Skeletal muscle satellite cell (primary cell): ENCODE results near the gene AMN.
"Not testable (repeated sequence)": the region's sequence is repeated elsewhere in the genome, so short reads cannot be mapped to it uniquely, and the experiment has no call there.

Source experiments
- H3K27me3 ChIP-seq: 2 replicates; pipeline ENCODE4 v1.7.0; 2013; ENCODE audit warnings: low read length; ENCODE audit not compliant: control insufficient read depth, insufficient read depth
- H3K36me3 ChIP-seq: 2 replicates; pipeline ENCODE4 v1.7.0; 2013; ENCODE audit warnings: mild to moderate bottlenecking, control low read depth, low read length; ENCODE audit not compliant: insufficient read depth
- H3K4me1 ChIP-seq: 2 replicates; pipeline ENCODE4 v1.7.0; 2013; ENCODE audit warnings: low read length; ENCODE audit not compliant: control insufficient read depth, insufficient read depth
- H3K4me2 ChIP-seq: 2 replicates; pipeline ENCODE4 v1.7.0; 2013; ENCODE audit warnings: mild to moderate bottlenecking, low read length
- H3K4me3 ChIP-seq: 2 replicates; pipeline ENCODE4 v1.7.0; 2013; ENCODE audit warnings: low read length
- H3K9ac ChIP-seq: 2 replicates; pipeline ENCODE4 v1.7.0; 2013; ENCODE audit warnings: mild to moderate bottlenecking, low read depth, low read length, moderate library complexity
- H3K9me3 ChIP-seq: replicated peaks from 2 replicates; pipeline ENCODE4 v1.7.0; 2013; ENCODE audit warnings: mild to moderate bottlenecking, control low read depth, low read length

Gene AMN

DNA sequence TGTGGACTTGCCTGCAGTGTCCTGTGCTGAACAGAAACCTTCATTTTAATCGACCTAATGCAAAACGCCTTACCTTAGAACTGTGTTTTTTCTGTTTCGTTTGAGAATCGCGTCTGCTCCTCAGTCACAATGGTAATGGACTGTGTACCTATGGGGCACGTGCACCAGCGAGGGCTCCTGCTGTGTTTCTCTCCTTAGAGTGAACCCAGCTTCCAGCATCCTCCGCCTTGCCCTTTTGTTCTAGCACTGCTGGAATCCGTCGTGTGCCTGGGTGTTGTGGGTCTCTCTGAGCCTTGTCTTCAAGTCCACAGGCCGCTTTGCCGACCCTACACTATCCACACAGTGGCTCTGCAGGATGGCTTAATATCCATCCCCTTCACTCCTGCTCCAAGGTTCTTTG lies 3.6 kb downstream of the AMN start:
- peaks cover 80% of the 10 kb centered on the region for H3K27me3 ChIP-seq

GRCh38 chr14:102926840-102927239 lies 4.4 kb downstream of the AMN start:
- H3K4me3 ChIP-seq, H3K36me3 ChIP-seq, H3K4me2 ChIP-seq, H3K9ac ChIP-seq, H3K9me3 ChIP-seq: not testable (repeated sequence)
- peaks cover 31% of the 10 kb centered on the region for H3K4me1 ChIP-seq
- H3K27me3 ChIP-seq, result peaks cover 75% of the 10 kb centered on the region

More for the DNA sequence above, 3.6 kb downstream of the AMN start:
- Histone ChIP-seq H3K4me3 (no peak overlapping the region), H3K36me3 (no peaks in the 10 kb centered on the region), H3K9me3 (no peaks in the 10 kb centered on the region), H3K4me2 (no peak overlapping the region), H3K9ac (no peak overlapping the region), H3K4me1 (peaks cover 25% of the 10 kb centered on the region)

DNA sequence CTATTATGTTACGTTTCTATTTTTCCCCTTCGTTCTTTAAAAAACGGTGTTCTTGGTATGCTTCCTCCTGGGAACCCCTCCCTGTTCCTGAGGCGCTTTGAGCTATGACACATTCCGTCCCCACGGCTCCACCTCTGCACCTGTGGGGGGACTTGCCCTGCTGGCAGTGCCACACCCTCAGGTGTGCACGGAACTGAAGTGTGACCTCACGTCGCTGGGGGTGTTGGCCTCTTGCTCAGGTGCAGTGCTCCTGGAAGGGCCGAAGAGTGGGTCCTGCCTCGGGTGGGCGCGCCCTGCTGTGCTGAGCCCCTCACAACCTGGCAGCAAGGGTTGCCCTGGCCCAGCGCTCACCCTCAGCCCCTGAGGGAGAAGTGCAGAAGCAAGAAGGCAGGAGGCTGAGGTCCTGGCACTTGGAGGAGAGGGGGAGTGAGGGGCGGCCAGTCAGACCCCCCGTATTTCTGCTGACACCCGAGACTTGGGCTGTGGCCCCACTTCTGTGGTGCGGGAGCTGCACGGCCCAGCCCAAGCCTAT lies 4.9 kb downstream of the AMN start:
- H3K4me3 ChIP-seq, result no peak overlapping the region

DNA sequence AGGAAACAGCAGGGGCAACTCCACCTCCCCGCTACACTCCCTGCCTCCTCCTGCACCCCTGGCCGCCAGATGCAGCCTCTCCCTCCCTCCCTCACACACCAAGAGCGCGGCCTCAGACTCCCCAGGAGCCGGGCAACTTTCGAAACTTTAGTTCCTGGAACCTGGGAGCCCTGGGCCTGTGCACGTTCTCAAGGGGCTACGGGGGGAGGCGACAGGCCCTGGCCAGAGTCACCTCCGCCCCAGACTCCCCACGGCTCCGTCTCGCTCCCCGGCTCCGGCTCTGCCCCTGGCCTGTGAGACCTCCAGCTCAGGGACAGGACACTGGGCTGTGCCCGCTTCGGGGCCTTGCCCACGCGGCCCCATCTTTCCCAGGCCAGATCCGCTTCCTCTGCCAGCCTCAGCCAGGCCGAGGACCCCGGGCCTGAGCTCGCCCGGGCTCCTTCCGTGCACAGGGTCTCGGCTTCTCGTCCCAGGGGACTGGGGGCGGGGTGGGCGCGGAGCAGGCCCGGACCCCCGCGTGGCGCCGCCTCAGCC lies 5.5 kb downstream of the AMN start:
- H3K27me3 ChIP-seq, result peaks cover 64% of the 10 kb centered on the region
- no peak overlapping the region for H3K9ac ChIP-seq
- peaks cover 27% of the 10 kb centered on the region for H3K4me1 ChIP-seq
- H3K4me2 ChIP-seq, result peak overlapping the region; percentile 80
- H3K36me3 ChIP-seq, result peaks cover 11% of the 10 kb centered on the region
- H3K9me3 ChIP-seq, result no peaks in the 10 kb centered on the region
- H3K4me3 ChIP-seq, result peak overlapping the region; percentile 58

More for the DNA sequence above, 4.9 kb downstream of the AMN start:
- Histone ChIP-seq H3K4me2 (no peak overlapping the region), H3K9ac (no peak overlapping the region), H3K4me1 (peaks cover 31% of the 10 kb centered on the region), H3K9me3 (no peaks in the 10 kb centered on the region), H3K36me3 (peaks cover 10% of the 10 kb centered on the region), H3K27me3 (peaks cover 70% of the 10 kb centered on the region)

DNA sequence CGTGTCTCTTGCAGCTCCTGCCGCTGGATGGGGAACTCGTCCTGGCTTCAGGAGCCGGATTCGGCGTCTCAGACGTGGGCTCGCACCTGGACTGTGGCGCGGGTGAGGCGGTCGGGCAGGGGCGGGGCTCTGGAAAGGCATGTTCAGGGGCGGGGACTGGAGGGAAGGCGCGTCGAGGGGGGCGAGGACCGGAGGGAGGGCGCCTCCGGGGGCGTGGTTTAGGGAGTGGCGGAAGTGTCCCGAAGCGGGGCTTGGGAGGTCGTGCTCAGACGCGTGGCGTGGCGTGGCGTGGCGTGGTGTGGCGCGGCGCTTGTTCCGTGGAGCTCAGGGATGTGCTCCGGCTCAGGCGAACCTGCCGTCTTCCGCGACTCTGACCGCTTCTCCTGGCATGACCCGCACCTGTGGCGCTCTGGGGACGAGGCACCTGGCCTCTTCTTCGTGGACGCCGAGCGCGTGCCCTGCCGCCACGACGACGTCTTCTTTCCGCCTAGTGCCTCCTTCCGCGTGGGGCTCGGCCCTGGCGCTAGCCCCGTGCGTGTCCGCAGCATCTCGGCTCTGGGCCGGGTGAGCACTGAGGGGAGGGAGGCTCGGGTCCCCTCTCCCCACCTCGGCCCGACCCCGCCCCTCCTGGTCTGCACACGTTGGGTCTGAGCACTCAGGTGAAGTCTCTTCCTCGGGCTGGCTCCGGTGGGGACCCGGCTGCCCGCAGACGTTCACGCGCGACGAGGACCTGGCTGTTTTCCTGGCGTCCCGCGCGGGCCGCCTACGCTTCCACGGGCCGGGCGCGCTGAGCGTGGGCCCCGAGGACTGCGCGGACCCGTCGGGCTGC lies 6.2 kb downstream of the AMN start:
- H3K4me3 ChIP-seq, result peak overlapping the region; percentile 58
- H3K36me3 ChIP-seq, result peaks cover 17% of the 10 kb centered on the region
- H3K4me2 ChIP-seq, result peak overlapping the region; percentile 80
- H3K9me3 ChIP-seq, result no peaks in the 10 kb centered on the region
- H3K9ac ChIP-seq, result no peak overlapping the region
- peaks cover 58% of the 10 kb centered on the region for H3K27me3 ChIP-seq
- peaks cover 24% of the 10 kb centered on the region for H3K4me1 ChIP-seq

DNA sequence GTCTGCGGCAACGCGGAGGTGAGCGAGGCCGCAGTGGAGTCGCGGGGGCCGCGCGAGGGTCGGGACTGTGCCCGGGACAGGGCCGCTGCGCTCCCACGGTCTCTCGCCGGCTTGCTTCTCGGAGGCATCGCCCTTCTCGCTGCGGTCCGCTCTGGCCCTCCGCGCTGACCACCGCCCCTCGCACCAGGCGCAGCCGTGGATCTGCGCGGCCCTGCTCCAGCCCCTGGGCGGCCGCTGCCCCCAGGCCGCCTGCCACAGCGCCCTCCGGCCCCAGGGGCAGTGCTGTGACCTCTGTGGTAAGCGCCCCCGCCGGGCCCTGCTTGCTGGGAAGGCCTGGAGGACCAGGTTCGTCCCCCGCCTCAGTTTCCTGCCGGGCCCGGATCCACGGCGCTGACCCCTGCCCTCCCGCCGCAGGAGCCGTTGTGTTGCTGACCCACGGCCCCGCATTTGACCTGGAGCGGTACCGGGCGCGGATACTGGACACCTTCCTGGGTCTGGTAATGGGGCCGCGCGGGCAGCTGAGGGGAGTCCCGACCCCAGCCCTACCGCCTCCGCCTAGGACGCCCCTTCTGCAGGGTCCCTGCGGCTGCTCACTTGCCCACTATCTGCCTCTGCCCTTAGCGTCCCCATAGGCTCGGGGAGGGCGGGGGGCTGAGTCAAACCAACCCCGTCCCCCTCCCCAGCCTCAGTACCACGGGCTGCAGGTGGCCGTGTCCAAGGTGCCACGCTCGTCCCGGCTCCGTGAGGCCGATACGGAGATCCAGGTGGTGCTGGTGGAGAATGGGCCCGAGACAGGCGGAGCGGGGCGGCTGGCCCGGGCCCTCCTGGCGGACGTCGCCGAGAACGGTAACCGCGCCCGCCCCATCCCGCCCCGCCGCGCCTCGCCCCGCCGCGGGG lies 7.0 kb downstream of the AMN start:
- Histone ChIP-seq H3K4me1 (peaks cover 24% of the 10 kb centered on the region), H3K36me3 (peaks cover 21% of the 10 kb centered on the region), H3K4me2 (peak overlapping the region; percentile 80), H3K4me3 (peak overlapping the region; percentile 58), H3K9me3 (no peaks in the 10 kb centered on the region), H3K27me3 (peaks cover 49% of the 10 kb centered on the region), H3K9ac (no peak overlapping the region)

- H3K4me1 ChIP-seq, result peaks cover 24% of the 10 kb centered on the region
- H3K4me3 ChIP-seq, result no peak overlapping the region
- H3K9ac ChIP-seq, result no peak overlapping the region
- peaks cover 21% of the 10 kb centered on the region for H3K36me3 ChIP-seq
- peaks cover 43% of the 10 kb centered on the region for H3K27me3 ChIP-seq
- H3K9me3 ChIP-seq, result no peaks in the 10 kb centered on the region
- peak overlapping the region; percentile 80 for H3K4me2 ChIP-seq
Observed at GRCh38 chr14:102930138-102930752, 7.8 kb downstream of the AMN start.

DNA sequence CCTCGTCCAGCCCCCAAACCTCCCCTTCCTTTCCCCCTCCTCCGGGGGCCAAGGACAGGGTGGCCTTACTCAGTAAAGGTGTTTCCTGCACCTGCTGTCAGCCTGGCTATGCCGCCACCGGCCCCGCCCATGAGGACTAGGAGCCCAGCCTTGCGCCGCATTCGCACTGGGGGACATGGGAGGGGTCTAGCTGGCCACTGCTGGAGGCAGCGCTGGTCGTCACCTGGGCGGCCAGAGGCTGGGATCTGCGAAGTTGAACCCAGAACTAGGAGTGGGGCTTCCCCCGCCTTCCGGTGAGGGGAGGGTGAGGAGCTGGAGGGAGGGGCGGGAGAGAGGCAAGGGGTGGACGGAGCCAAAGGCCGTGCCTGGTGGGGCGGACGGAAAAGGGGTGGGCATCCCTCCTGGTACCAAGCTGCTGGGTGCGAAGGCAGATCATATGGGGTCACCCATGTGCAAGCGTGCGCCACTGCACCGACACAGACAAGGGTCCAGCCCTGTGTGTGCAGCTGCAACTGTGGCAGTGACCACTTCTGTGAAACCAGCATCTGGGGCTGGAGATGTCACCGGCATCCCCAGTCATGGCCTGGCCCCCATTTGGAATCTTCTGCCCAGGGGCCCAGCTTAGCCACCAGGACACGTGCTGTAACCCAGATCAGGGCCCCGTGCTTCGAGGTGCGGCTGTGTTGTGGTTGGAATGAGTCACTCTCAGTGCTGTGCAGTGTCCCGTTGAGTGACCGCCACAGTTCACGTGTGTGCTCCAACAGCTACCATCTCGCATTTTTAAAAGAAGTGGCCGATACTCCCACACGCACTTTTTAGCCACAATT lies 8.5 kb downstream of the AMN start:
- Histone ChIP-seq H3K4me1 (peaks cover 24% of the 10 kb centered on the region), H3K4me2 (no peak overlapping the region), H3K4me3 (no peak overlapping the region), H3K27me3 (peaks cover 41% of the 10 kb centered on the region), H3K36me3 (peaks cover 25% of the 10 kb centered on the region), H3K9me3 (no peaks in the 10 kb centered on the region), H3K9ac (no peak overlapping the region)

GRCh38 chr14:102931580-102932285 lies 9.3 kb downstream of the AMN start:
- no peak overlapping the region for H3K9ac ChIP-seq
- H3K4me2 ChIP-seq, result no peak overlapping the region
- no peaks in the 10 kb centered on the region for H3K9me3 ChIP-seq
- peaks cover 24% of the 10 kb centered on the region for H3K4me1 ChIP-seq
- peaks cover 36% of the 10 kb centered on the region for H3K27me3 ChIP-seq
- no peak overlapping the region for H3K4me3 ChIP-seq
- peaks cover 29% of the 10 kb centered on the region for H3K36me3 ChIP-seq
